ENCODE data around the gene MGRN1. TPM values are rescaled to one million over a fixed set of nuclear protein-coding genes. Genes with fewer than 3 reads are reported as not detected.
A peak's percentile ranks its signal among the peaks of the same experiment; 100 is the strongest.

Gene MGRN1
- total RNA-seq, result 100 to 1,000 TPM in 1 of 4 donors, 10 to 100 TPM in 3; 49.1 to 127 (median 79.5) TPM

GRCh38 chr16:4624015-4624826, at the start of gene MGRN1:
MGRN1 (plus strand) TSS chr16:4624826; CDS start chr16:4624961, 135 bp downstream.
- intact Hi-C loops (cut with DNase I; ENCODE audit: low total_unique reads), result no loop called here

DNA sequence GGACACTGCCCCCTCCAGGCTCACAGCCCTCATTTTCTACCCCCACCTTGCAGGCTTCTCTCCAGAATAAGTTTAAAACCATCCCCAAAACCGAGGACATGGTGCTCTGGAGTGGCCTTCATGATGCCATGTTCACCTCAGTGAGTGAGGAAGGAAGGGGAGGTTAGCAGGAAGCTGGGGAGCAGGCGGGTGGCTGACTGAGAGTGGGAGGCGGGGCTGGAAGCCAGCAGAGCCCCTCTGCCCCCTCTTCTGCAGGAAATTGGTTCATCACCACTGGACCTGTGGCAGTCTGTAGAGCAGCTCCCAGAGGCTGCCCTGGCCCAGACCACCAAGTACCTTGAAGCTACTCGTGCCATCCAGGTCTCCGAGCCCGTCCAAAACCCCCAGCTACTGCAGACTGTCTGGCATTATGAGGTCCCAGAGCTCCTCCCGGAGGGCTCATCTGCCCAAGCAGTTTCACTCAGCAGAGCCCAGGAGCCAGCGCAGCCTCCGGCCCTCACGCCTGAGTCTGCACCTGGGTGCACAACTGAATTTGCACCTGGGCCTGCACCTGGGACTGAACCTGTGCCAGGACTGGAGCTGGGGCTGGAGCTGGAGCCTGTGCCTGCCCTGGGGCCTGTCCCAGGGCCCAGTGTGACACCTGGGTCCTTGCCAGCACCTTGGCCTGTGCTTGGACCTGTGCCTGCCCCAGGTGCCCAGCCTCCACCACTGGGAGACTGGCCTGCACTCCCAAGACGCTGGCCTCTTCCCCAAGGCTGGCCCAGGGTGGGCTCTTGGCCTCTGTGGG, 49.5 kb upstream of the MGRN1 start:
- WGBS, 2 donors (ENCODE audit: low coverage in 1 of 2), result 61% methylated on average over 5 of the region's 11 CpGs; no CpG with 5 or more reads in 1 of the 2 donors
- intact Hi-C loops (cut with DNase I; ENCODE audit: low total_unique reads), result no loop called here
- Histone ChIP-seq H3K27me3 (no peaks in the 10 kb centered on the region), H3K9me3 (no peaks in the 10 kb centered on the region), H3K27ac (no peak overlapping the region), H3K36me3 (no peaks in the 10 kb centered on the region), H3K4me1 (no peaks in the 10 kb centered on the region), H3K4me3 (no peak overlapping the region)
- in situ Hi-C loops (cut with MboI; ENCODE audit: low pct_ligation_motif_present in 1 of 4, low pct_unique_long_range_greater_than_20kb in 1 of 4, low sequenced_read_pairs in 3 of 4), result no loop called here
- TF ChIP-seq EP300 (IDR thresholded peaks at IDR 0.05; ENCODE audit: low read depth) (no peak), POLR2AphosphoS5 (IDR thresholded peaks at IDR 0.05) (no peak), POLR2A (IDR thresholded peaks at IDR 0.05) (no peak)
- TF ChIP-seq, protein P1, sequence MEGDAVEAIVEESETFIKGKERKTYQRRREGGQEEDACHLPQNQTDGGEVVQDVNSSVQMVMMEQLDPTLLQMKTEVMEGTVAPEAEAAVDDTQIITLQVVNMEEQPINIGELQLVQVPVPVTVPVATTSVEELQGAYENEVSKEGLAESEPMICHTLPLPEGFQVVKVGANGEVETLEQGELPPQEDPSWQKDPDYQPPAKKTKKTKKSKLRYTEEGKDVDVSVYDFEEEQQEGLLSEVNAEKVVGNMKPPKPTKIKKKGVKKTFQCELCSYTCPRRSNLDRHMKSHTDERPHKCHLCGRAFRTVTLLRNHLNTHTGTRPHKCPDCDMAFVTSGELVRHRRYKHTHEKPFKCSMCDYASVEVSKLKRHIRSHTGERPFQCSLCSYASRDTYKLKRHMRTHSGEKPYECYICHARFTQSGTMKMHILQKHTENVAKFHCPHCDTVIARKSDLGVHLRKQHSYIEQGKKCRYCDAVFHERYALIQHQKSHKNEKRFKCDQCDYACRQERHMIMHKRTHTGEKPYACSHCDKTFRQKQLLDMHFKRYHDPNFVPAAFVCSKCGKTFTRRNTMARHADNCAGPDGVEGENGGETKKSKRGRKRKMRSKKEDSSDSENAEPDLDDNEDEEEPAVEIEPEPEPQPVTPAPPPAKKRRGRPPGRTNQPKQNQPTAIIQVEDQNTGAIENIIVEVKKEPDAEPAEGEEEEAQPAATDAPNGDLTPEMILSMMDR (IDR thresholded peaks at IDR 0.05), result no peak
- DNase-seq, result no peak

More at GRCh38 chr16:4624015-4624826, at the start of gene MGRN1:
- H3K4me3 ChIP-seq, result peak within 1 kb of the TSS; percentile 92 to 95 (median 94)
- H3K36me3 ChIP-seq, result no peaks in the 10 kb centered on the region
- no peaks in the 10 kb centered on the region for H3K9me3 ChIP-seq
- H3K27ac ChIP-seq, result peak within 1 kb of the TSS; percentile 94 to 97 (median 96)
- DNase-seq, result peak; percentile 95
- in situ Hi-C loops (cut with MboI; ENCODE audit: low pct_ligation_motif_present in 1 of 4, low pct_unique_long_range_greater_than_20kb in 1 of 4, low sequenced_read_pairs in 3 of 4), result no loop called here
- H3K27me3 ChIP-seq, result no peaks in the 10 kb centered on the region
- peaks cover 11 to 24% (median 14%) of the 10 kb centered on the region in 4 donors for H3K4me1 ChIP-seq
- TF ChIP-seq POLR2AphosphoS5 (IDR thresholded peaks at IDR 0.05), result peak in 2 of 3 donors; percentile 5 to 9
- no peak for TF ChIP-seq POLR2A (IDR thresholded peaks at IDR 0.05)
- TF ChIP-seq, protein P1 (IDR thresholded peaks at IDR 0.05), result peak; percentile 87 to 98 (median 93)
- no peak for TF ChIP-seq EP300 (IDR thresholded peaks at IDR 0.05; ENCODE audit: low read depth)
- WGBS, 2 donors (ENCODE audit: low coverage in 1 of 2), result 15% methylated on average over 21 of the region's 42 CpGs; no CpG with 5 or more reads in 1 of the 2 donors

DNA sequence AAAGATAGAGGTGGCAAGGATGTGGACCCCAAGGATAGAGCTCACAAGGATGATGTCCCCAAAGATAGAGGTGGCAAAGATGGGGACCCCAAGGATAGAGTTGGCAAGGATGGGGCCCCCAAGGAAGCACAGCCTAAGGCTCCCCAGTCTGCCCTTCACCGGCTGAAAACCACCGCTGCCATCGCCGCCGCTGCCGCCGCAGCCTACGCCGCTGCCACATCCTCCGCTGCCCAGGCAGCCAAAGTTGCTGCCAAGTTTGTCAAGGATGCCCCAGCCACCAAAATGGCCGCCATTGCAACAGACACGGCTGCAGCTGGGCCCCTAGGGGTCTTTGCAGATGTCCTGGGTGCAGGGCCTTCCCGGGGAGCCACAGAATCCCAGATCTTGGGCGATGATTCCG, 48.6 kb upstream of the MGRN1 start:
- Histone ChIP-seq H3K9me3 (no peaks in the 10 kb centered on the region), H3K27me3 (no peaks in the 10 kb centered on the region), H3K36me3 (no peaks in the 10 kb centered on the region), H3K4me1 (no peaks in the 10 kb centered on the region), H3K4me3 (no peak overlapping the region), H3K27ac (no peak overlapping the region)
- TF ChIP-seq EP300 (IDR thresholded peaks at IDR 0.05; ENCODE audit: low read depth), result no peak
- TF ChIP-seq POLR2A (IDR thresholded peaks at IDR 0.05), result no peak
- TF ChIP-seq, protein P1 (IDR thresholded peaks at IDR 0.05), result no peak
- 95% methylated on average over 4 to 15 of the region's 15 CpGs for WGBS, 2 donors (ENCODE audit: low coverage in 1 of 2)
- in situ Hi-C loops (cut with MboI; ENCODE audit: low pct_ligation_motif_present in 1 of 4, low pct_unique_long_range_greater_than_20kb in 1 of 4, low sequenced_read_pairs in 3 of 4), result no loop called here
- no peak for DNase-seq
- intact Hi-C loops (cut with DNase I; ENCODE audit: low total_unique reads), result no loop called here

DNA sequence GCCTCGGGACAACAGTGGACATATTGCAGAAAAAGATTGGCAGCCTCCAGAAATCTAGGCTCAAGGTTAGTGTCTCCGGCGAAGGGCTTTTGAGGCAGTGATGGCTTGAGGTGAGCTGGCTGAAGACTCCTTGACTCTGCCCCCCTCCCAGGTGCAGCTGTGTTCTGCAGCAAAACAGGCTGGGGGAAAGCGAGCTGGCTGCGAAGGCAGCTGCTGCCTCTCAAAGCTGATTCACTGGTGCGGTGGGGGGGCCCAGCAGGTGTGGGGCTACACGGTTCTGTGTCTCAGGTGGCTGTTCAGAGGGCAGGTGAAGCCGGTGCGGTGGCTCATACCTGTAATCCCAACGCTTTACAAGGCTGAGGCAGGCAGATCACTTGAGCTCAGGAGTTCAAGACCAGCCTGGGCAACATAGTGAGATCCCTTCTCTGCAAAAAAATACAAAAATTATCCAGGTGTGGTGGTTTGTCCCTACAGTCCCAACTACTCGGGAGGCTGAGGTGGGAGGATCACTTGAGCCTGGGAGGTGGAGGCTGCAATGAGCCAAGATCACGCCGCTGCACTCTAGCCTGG, 45.6 kb upstream of the MGRN1 start:
- no peak for DNase-seq
- in situ Hi-C loops (cut with MboI; ENCODE audit: low pct_ligation_motif_present in 1 of 4, low pct_unique_long_range_greater_than_20kb in 1 of 4, low sequenced_read_pairs in 3 of 4), result no loop called here
- H3K9me3 ChIP-seq, result no peaks in the 10 kb centered on the region
- TF ChIP-seq EP300 (IDR thresholded peaks at IDR 0.05; ENCODE audit: low read depth) (no peak), POLR2A (IDR thresholded peaks at IDR 0.05) (no peak), POLR2AphosphoS5 (IDR thresholded peaks at IDR 0.05) (no peak)
- TF ChIP-seq, protein P1 (IDR thresholded peaks at IDR 0.05), result no peak
- no peaks in the 10 kb centered on the region for H3K4me1 ChIP-seq
- H3K27ac ChIP-seq, result no peak overlapping the region
- no peak overlapping the region for H3K4me3 ChIP-seq
- WGBS, 2 donors (ENCODE audit: low coverage in 1 of 2), result 80 to 94% methylated on average over 3 to 13 of the region's 13 CpGs
- intact Hi-C loops (cut with DNase I; ENCODE audit: low total_unique reads), result no loop called here
- no peaks in the 10 kb centered on the region for H3K27me3 ChIP-seq
- H3K36me3 ChIP-seq, result no peaks in the 10 kb centered on the region
